Epithelial cell of proximal tubule (primary cell): Measurements from ENCODE around the gene SIAH1. TPM values are rescaled to one million over a fixed set of nuclear protein-coding genes. Genes with fewer than 3 reads are reported as not detected.
A peak's percentile ranks its signal among the peaks of the same experiment; 100 is the strongest.

ENCODE experiments used
- DNase-seq: peaks from one replicate; pipeline ENCODE4 v3.0.0-alpha.2; 2011; ENCODE audit warnings: low read depth
- H3K4me3 ChIP-seq: 2 replicates; pipeline ENCODE4 v1.5.1; 2011; ENCODE audit warnings: low read depth, mild to moderate bottlenecking, low read length
- CTCF ChIP-seq: conservative IDR thresholded peaks from 2 replicates; pipeline ENCODE4 v1.5.1; 2012; ENCODE audit warnings: low read depth, mild to moderate bottlenecking, low read length
- total RNA-seq: library from RNA; depleted of rRNA; stranded (reverse); fragments of >200 nt; gene quantifications from 2 replicates; pipeline ENCODE4 v1.2.3, GENCODE V29; 2015

SIAH1 gene
- total RNA-seq, 1 donor from 2014 or later = 15.3 TPM

DNA sequence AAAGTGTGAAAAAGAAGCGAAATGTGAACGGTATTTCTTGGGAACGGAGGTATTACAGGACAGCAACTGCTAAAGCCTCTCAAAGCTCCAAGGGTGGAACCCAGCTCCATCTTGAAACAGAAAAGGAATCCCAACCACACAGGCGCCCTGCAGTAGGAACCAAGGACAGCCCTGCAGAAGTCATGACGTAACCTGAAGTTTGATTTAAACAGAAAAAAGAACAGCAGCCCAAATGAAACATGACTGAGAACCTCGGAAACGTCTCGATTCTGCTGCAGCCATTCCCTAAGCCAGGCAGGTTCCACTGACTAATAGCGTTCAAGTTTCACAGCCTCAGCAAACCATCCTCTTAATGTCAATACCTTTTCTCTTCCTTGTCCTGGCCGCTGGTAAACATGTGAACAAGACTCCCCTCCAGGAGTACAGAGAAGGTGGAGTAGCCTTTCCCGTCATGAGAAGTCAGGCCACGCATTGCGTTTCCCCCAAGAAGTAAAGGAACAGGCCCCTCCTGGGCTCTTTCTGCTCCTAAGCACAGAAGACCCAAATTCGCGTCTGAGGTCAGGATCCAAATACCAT is 20.1 kb downstream of the SIAH1 start:
- DNase-seq = no peak

GRCh38 chr16:48361540-48362144 is 23.6 kb downstream of the SIAH1 start:
- DNase-seq = no peak
- TF ChIP-seq CTCF = no peak
- no peak overlapping the region for H3K4me3 ChIP-seq

More for the DNA sequence above, 20.1 kb downstream of the SIAH1 start:
- H3K4me3 ChIP-seq = peak overlapping the region; percentile 59
- no peak for TF ChIP-seq CTCF

- H3K4me3 ChIP-seq = no peak overlapping the region
- DNase-seq = no peak
- TF ChIP-seq CTCF = no peak
Measured at GRCh38 chr16:48361012-48361411, 24.2 kb downstream of the SIAH1 start.

GRCh38 chr16:48359983-48360382 is 25.2 kb downstream of the SIAH1 start:
- no peak for DNase-seq
- no peak overlapping the region for H3K4me3 ChIP-seq
- TF ChIP-seq CTCF = no peak

DNA sequence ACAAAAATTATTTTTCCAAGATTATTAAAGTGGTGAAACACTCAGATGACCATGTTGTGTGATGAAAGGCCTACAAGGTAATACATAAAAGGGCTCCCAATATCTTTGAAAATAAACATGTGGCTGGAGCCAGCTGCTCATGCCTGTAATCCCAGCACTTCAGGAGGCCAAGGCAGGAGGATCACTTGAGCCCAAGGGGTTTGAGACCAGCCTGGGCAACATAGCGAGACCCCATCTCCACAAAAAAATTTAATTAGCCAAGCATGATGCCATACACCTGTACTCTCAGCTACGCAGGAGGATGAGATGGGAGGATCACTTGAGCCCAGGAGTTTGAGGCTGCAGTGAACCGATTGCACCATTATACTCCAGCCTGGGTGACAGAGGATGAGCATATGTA is 26.8 kb downstream of the SIAH1 start:
- H3K4me3 ChIP-seq = no peak overlapping the region
- no peak for TF ChIP-seq CTCF

DNA sequence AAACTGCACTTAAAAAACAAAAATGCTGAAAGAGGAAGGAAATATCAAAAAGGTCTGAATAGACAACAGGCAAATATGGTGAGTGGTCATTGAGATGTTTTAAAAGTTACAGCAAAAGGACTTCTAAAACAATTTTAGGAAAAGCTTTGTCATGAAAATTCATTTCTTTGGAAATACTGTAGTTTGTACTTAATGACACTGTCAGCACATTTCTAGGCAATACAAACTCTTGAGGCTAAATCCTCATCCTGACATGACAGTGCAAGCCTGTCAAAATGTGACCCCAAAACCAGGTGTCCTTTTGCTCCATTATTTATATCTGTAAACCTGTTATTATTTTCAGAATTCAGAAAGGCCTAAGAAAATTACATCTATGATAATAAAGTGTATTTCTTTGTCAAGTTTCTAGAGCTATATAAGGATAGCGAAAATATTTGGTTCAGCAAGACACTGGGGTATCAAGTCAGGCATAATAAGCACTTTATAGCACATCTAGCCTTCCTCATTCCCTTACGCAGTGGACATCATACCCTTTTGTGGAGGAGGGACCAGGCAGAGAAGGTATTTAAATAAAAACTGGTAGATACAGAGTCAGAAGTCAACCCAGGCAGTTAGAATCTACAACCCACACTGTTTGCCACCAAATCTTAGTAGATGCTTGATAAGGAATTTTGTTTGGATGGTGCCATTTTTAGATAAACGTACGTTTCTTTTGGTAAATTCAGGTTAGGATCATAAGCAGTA is 28.4 kb downstream of the SIAH1 start:
- no peak overlapping the region for H3K4me3 ChIP-seq
- no peak for DNase-seq
- no peak for TF ChIP-seq CTCF

More for the DNA sequence above, 26.8 kb downstream of the SIAH1 start:
- DNase-seq = no peak
